MM.1S (cell line): Measurements from ENCODE around the gene MRPS14.
"Not testable (repeated sequence)": the region's sequence is repeated elsewhere in the genome, so short reads cannot be mapped to it uniquely, and the experiment has no call there.

Experiments
- DNase-seq: peaks from one replicate; pipeline ENCODE4 v3.0.0-alpha.2; 2015
- H2AFZ ChIP-seq: fragments of 300-600 bp; sonication (generic); 2 replicates; pipeline ENCODE4 v1.6.0; 2016; ENCODE audit warnings: antibody characterized with exemption, low read length
- H3F3A ChIP-seq: fragments of 300-600 bp; sonication (generic); 2 replicates; pipeline ENCODE4 v1.6.1; 2016; ENCODE audit warnings: mild to moderate bottlenecking, antibody characterized with exemption, low read length, moderate library complexity, mixed read lengths; ENCODE audit not compliant: insufficient read depth
- H3K27ac ChIP-seq: fragments of 300-600 bp; sonication (generic); 2 replicates; pipeline ENCODE4 v1.5.1; 2016; ENCODE audit warnings: mild to moderate bottlenecking, low read length
- H3K27me3 ChIP-seq: fragments of 300-600 bp; sonication (generic); replicated peaks from 2 replicates; pipeline ENCODE4 v1.6.0; 2016; ENCODE audit warnings: low read length; ENCODE audit not compliant: insufficient read depth
- H3K36me3 ChIP-seq: fragments of 300-600 bp; sonication (generic); replicated peaks from 2 replicates; pipeline ENCODE4 v1.6.1; 2016; ENCODE audit warnings: mild to moderate bottlenecking, low read length, mixed read lengths; ENCODE audit not compliant: insufficient read depth
- H3K4me1 ChIP-seq: fragments of 300-600 bp; sonication (generic); 2 replicates; pipeline ENCODE4 v1.6.1; 2016; ENCODE audit warnings: low read length, mixed read lengths
- H3K4me2 ChIP-seq: fragments of 300-600 bp; sonication (generic); 2 replicates; pipeline ENCODE4 v1.6.0; 2016; ENCODE audit warnings: low read depth, low read length
- H3K4me3 ChIP-seq: fragments of 300-600 bp; sonication (generic); 2 replicates; pipeline ENCODE4 v1.5.1; 2016; ENCODE audit warnings: low read length, mixed read lengths
- H3K79me2 ChIP-seq: fragments of 300-600 bp; sonication (generic); 2 replicates; pipeline ENCODE4 v1.6.1; 2016; ENCODE audit warnings: mixed run types, low read length, mixed read lengths
- H3K9ac ChIP-seq: fragments of 300-600 bp; sonication (generic); 2 replicates; pipeline ENCODE4 v1.6.1; 2016; ENCODE audit warnings: low read length, mixed read lengths
- H3K9me2 ChIP-seq: fragments of 300-600 bp; sonication (generic); replicated peaks from 2 replicates; pipeline ENCODE4 v1.6.1; 2016; ENCODE audit warnings: mild to moderate bottlenecking, low read length, mixed read lengths; ENCODE audit not compliant: insufficient read depth
- H3K9me3 ChIP-seq: fragments of 300-600 bp; sonication (generic); replicated peaks from 2 replicates; pipeline ENCODE4 v1.6.1; 2016; ENCODE audit warnings: mild to moderate bottlenecking, low read length, mixed read lengths; ENCODE audit not compliant: insufficient read depth
- H4K20me1 ChIP-seq: fragments of 300-600 bp; sonication (generic); 2 replicates; pipeline ENCODE4 v1.6.1; 2016; ENCODE audit warnings: mild to moderate bottlenecking, low read length, moderate library complexity, mixed read lengths; ENCODE audit not compliant: insufficient read depth
- EZH2 ChIP-seq: fragments of 300-600 bp; sonication (generic); optimal IDR thresholded peaks from 2 replicates; pipeline ENCODE3; 2017; ENCODE audit warnings: low read depth, mild to moderate bottlenecking, antibody characterized with exemption, low read length, mixed read lengths
- EZH2phosphoT487 ChIP-seq: fragments of 300-600 bp; sonication (generic); IDR thresholded peaks from 2 replicates; pipeline ENCODE4 v1.6.1; 2018; ENCODE audit warnings: antibody characterized with exemption, low read length
- TF ChIP-seq, protein P1 (sequence below): fragments of 300-600 bp; sonication (generic); IDR thresholded peaks from 2 replicates; pipeline ENCODE4 v1.5.1; 2016; ENCODE audit warnings: antibody characterized with exemption, low read length, mixed read lengths

The MRPS14 gene

DNA sequence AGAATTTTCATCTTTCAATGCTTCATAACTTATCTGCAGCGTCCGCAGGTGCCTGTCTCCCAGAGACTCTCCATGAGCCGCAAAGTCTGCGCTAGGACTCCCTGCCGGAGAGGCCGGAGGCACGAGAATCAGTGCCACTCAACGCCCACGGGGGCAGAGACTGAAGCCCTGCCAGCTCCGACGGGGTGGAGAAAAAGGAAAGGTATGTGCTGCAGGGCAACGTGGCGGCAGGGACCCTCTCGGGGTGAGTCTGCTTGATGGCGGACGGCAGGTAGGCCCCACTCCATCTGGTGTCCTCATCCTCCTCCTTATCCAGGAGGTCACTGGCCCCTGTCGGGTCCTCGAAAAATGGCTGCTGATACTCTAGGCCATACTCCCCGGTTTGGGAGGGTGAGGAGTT lies 21.9 kb upstream of the MRPS14 start:
- H3K79me2 ChIP-seq, result no peaks in the 10 kb centered on the region
- DNase-seq, result no peak
- H3K4me1 ChIP-seq, result no peaks in the 10 kb centered on the region
- no peaks in the 10 kb centered on the region for H3K36me3 ChIP-seq
- no peaks in the 10 kb centered on the region for H3K27me3 ChIP-seq
- H3K9ac ChIP-seq, result no peak overlapping the region
- no peaks in the 10 kb centered on the region for H3K9me2 ChIP-seq
- no peak overlapping the region for H3K4me3 ChIP-seq
- H3K4me2 ChIP-seq, result no peak overlapping the region
- TF ChIP-seq EZH2 (no peak), EZH2phosphoT487 (no peak)
- TF ChIP-seq, protein P1, sequence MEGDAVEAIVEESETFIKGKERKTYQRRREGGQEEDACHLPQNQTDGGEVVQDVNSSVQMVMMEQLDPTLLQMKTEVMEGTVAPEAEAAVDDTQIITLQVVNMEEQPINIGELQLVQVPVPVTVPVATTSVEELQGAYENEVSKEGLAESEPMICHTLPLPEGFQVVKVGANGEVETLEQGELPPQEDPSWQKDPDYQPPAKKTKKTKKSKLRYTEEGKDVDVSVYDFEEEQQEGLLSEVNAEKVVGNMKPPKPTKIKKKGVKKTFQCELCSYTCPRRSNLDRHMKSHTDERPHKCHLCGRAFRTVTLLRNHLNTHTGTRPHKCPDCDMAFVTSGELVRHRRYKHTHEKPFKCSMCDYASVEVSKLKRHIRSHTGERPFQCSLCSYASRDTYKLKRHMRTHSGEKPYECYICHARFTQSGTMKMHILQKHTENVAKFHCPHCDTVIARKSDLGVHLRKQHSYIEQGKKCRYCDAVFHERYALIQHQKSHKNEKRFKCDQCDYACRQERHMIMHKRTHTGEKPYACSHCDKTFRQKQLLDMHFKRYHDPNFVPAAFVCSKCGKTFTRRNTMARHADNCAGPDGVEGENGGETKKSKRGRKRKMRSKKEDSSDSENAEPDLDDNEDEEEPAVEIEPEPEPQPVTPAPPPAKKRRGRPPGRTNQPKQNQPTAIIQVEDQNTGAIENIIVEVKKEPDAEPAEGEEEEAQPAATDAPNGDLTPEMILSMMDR, result no peak
- no peaks in the 10 kb centered on the region for H4K20me1 ChIP-seq
- no peak overlapping the region for H3K27ac ChIP-seq
- H2AFZ ChIP-seq, result no peak overlapping the region
- H3F3A ChIP-seq, result no peaks in the 10 kb centered on the region
- H3K9me3 ChIP-seq, result no peaks in the 10 kb centered on the region

DNA sequence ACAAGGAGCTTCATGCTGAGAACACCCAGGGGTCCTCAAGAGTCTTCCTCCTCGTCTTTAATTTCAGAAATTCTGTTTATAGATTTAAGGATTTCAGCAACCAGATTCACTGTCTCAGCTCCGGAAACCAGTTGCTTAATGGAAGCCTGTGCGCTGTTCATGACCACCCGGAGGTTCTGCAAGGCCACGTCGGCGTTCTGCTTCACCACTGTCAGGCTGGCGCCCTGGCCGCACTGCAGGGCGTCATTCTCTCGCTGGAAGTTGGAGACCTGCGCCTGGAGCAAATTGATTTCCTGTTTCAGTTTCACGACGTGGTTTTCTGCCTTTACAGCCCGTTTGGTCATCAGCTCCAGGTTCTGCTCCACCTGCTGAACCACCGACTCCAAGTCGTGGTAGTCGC lies 21.4 kb upstream of the MRPS14 start:
- H3K9me3 ChIP-seq, H3F3A ChIP-seq, H3K27ac ChIP-seq, H3K4me3 ChIP-seq, H3K9ac ChIP-seq, H3K27me3 ChIP-seq, H2AFZ ChIP-seq, H3K9me2 ChIP-seq, DNase-seq, H3K79me2 ChIP-seq, H4K20me1 ChIP-seq, H3K4me2 ChIP-seq, H3K36me3 ChIP-seq, H3K4me1 ChIP-seq: not testable (repeated sequence)

DNA sequence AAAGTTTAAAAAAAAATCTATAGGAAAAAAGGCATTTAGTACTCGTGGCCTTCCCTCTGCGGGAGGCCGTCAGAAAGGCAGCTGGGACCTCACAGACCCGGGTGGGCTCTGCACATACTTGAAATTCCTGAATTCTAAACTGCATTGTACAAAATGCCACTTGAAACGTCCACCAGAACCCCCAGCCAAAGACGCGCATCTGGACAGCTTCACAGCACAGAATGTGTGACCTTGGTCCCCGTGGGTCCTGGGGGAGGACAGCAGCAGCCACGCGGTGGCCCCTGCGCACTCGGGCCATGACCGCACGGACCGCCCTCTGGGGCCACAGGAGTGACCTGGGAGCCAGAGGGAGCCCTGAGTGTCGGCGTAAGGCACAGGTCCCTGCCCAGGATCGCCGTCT lies 20.6 kb upstream of the MRPS14 start:
- no peaks in the 10 kb centered on the region for H3K36me3 ChIP-seq
- no peaks in the 10 kb centered on the region for H3F3A ChIP-seq
- no peaks in the 10 kb centered on the region for H4K20me1 ChIP-seq
- H3K79me2 ChIP-seq, result no peaks in the 10 kb centered on the region
- no peaks in the 10 kb centered on the region for H3K4me1 ChIP-seq
- H3K4me2 ChIP-seq, result no peak overlapping the region
- no peak overlapping the region for H3K4me3 ChIP-seq
- no peak for DNase-seq
- H3K9ac ChIP-seq, result no peak overlapping the region
- H3K9me3 ChIP-seq, result no peaks in the 10 kb centered on the region
- no peak overlapping the region for H2AFZ ChIP-seq
- H3K27me3 ChIP-seq, result no peaks in the 10 kb centered on the region
- TF ChIP-seq, protein P1, result no peak
- TF ChIP-seq EZH2phosphoT487 (no peak), EZH2 (no peak)
- no peaks in the 10 kb centered on the region for H3K9me2 ChIP-seq
- H3K27ac ChIP-seq, result no peak overlapping the region

DNA sequence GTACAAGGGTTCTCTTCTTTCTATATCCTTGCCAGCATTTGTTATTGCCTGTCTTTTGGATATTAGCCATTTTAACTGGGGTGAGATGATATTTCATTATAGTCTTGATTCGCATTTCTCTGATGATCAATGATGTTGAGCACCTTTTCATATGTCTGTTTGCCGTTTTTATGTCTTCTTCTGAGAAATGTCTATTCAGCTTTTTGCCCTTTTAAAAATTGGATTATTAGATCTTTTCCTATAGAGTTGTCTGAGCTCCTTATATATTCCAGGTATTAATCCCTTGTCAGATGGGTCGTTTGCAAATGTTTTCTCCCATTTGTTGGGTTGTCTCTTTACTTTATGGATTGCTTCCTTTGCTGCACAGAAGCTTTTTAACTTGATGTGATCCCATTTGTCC lies 19.4 kb upstream of the MRPS14 start:
- no peaks in the 10 kb centered on the region for H3K79me2 ChIP-seq
- no peak overlapping the region for H3K9ac ChIP-seq

More for the DNA sequence above, 19.4 kb upstream of the MRPS14 start:
- Histone ChIP-seq H3F3A (no peaks in the 10 kb centered on the region), H4K20me1 (no peaks in the 10 kb centered on the region), H3K9me3 (no peaks in the 10 kb centered on the region), H2AFZ (no peak overlapping the region), H3K27ac (no peak overlapping the region), H3K9me2 (no peaks in the 10 kb centered on the region), H3K36me3 (no peaks in the 10 kb centered on the region), H3K27me3 (no peaks in the 10 kb centered on the region), H3K4me1 (no peaks in the 10 kb centered on the region), H3K4me3 (no peak overlapping the region), H3K4me2 (no peak overlapping the region)
- TF ChIP-seq EZH2 (no peak), EZH2phosphoT487 (no peak)
- TF ChIP-seq, protein P1, result no peak
- no peak for DNase-seq
